Esophagus squamous epithelium (tissue), 4 donors: ENCODE results near the gene LARP4B.

Source experiments
- CTCF ChIP-seq, 6 experiments: fragments of 450-650 bp in 4 of 6; fragments of 200-600 bp in 2 of 6; sonication (generic) in 2 of 6; IDR thresholded peaks; one replicate each; pipeline ENCODE4 v1.5.1; 2016 to 2019; ENCODE audit warnings: antibody characterized with exemption in 6 of 6, mild to moderate bottlenecking in 4 of 6, moderate library complexity in 4 of 6
- POLR2A ChIP-seq, 4 donors: fragments of 450-650 bp; IDR thresholded peaks; one replicate each; pipeline ENCODE4 v1.6.1; 2017; ENCODE audit warnings: antibody characterized with exemption in 4 of 4, mild to moderate bottlenecking in 4 of 4, moderate library complexity in 3 of 4

- no peak for TF ChIP-seq CTCF (IDR thresholded peaks at IDR 0.05)
- TF ChIP-seq POLR2A (IDR thresholded peaks at IDR 0.05): no peak
Measured at GRCh38 chr10:786633-787474, 144.7 kb downstream of the LARP4B start.
